ENCODE results near the gene PCDHGA7.
"Not testable (repeated sequence)": the region's sequence is repeated elsewhere in the genome, so short reads cannot be mapped to it uniquely, and the experiment has no call there.

PCDHGA7 gene

GRCh38 chr5:141432726-141433125 is 50.2 kb downstream of the PCDHGA7 start:
- not testable (repeated sequence) for DNase-seq

- DNase-seq, result no peak
These were observed 51.5 kb downstream of the PCDHGA7 start for GRCh38 chr5:141434006-141434405.
